HG03108 (cell line): ENCODE measurements around the gene NEAT1.

ENCODE experiments used
- ATAC-seq: cut with Tn5 transposase; IDR thresholded peaks from one replicate; pipeline ENCODE4 v1.9.1; 2021; ENCODE audit warnings: moderate library complexity; ENCODE audit not compliant: unreplicated experiment

Gene NEAT1

GRCh38 chr11:65478388-65479183 lies 56.0 kb downstream of the NEAT1 start:
- no peak for ATAC-seq

- no peak for ATAC-seq
These were observed 56.9 kb downstream of the NEAT1 start for GRCh38 chr11:65479184-65480145.

GRCh38 chr11:65482306-65482850 lies 59.8 kb downstream of the NEAT1 start:
- no peak for ATAC-seq

- no peak for ATAC-seq
These were observed 63.3 kb downstream of the NEAT1 start for GRCh38 chr11:65485920-65486219.

GRCh38 chr11:65486570-65487466 lies 64.2 kb downstream of the NEAT1 start:
- ATAC-seq: no peak

- ATAC-seq: no peak
These were observed 65.1 kb downstream of the NEAT1 start for GRCh38 chr11:65487467-65488272.

- ATAC-seq: no peak
These were observed 65.9 kb downstream of the NEAT1 start for GRCh38 chr11:65488273-65489034.

GRCh38 chr11:65489035-65489705 lies 66.6 kb downstream of the NEAT1 start:
- no peak for ATAC-seq

- no peak for ATAC-seq
These were observed 67.2 kb downstream of the NEAT1 start for GRCh38 chr11:65489706-65490320.

GRCh38 chr11:65491163-65491465 lies 68.5 kb downstream of the NEAT1 start:
- no peak for ATAC-seq

- ATAC-seq: no peak
These were observed 69.2 kb downstream of the NEAT1 start for GRCh38 chr11:65491614-65492386.

- no peak for ATAC-seq
These were observed 69.7 kb downstream of the NEAT1 start for GRCh38 chr11:65492387-65492636.

GRCh38 chr11:65492637-65493366 lies 70.2 kb downstream of the NEAT1 start:
- peak; percentile 23 for ATAC-seq

GRCh38 chr11:65493367-65494176 lies 71.0 kb downstream of the NEAT1 start:
- ATAC-seq: no peak
